ENCODE data around the gene DAB1. TPM values are rescaled to one million over a fixed set of nuclear protein-coding genes. Genes with fewer than 3 reads are reported as not detected.

Gene DAB1
- total RNA-seq, 2 donors from 2014 or later, result not detected

GRCh38 chr1:57017717-57018116 lies 406.1 kb downstream of the DAB1 start:
- no peaks in the 10 kb centered on the region for H3K27me3 ChIP-seq (replicated peaks; ENCODE audit: insufficient read depth)
- H3K27ac ChIP-seq, result no peak overlapping the region
- no peak for TF ChIP-seq CTCF (IDR thresholded peaks at IDR 0.05)
- H3K4me1 ChIP-seq (ENCODE audit: control insufficient read depth in 1 of 2, low read depth in 2 of 2), result no peaks in the 10 kb centered on the region
- no peaks in the 10 kb centered on the region for H3K36me3 ChIP-seq
- H3K9me3 ChIP-seq, result no peaks in the 10 kb centered on the region
- H3K4me3 ChIP-seq, result no peak overlapping the region
- DNase-seq (ENCODE audit: low spot score) (no peak), ATAC-seq (ENCODE audit: insufficient number of reproducible peaks, low FRiP score, low read depth) (no peak)

- Histone ChIP-seq H3K27ac (no peak overlapping the region), H3K36me3 (no peaks in the 10 kb centered on the region), H3K27me3 (replicated peaks; ENCODE audit: insufficient read depth) (no peaks in the 10 kb centered on the region), H3K4me1 (ENCODE audit: control insufficient read depth in 1 of 2, low read depth in 2 of 2) (no peaks in the 10 kb centered on the region), H3K9me3 (no peaks in the 10 kb centered on the region), H3K4me3 (no peak overlapping the region)
- DNase-seq (ENCODE audit: low spot score) (no peak), ATAC-seq (ENCODE audit: insufficient number of reproducible peaks, low FRiP score, low read depth) (no peak)
- no peak for TF ChIP-seq CTCF (IDR thresholded peaks at IDR 0.05)
Observed at GRCh38 chr1:57017200-57017599, 406.7 kb downstream of the DAB1 start.

- ATAC-seq (ENCODE audit: insufficient number of reproducible peaks, low FRiP score, low read depth) (no peak), DNase-seq (ENCODE audit: low spot score) (no peak)
- H3K36me3 ChIP-seq, result no peaks in the 10 kb centered on the region
- H3K9me3 ChIP-seq, result no peaks in the 10 kb centered on the region
- no peak overlapping the region for H3K27ac ChIP-seq
- no peak overlapping the region for H3K4me3 ChIP-seq
- no peak for TF ChIP-seq CTCF (IDR thresholded peaks at IDR 0.05)
- no peaks in the 10 kb centered on the region for H3K4me1 ChIP-seq (ENCODE audit: control insufficient read depth in 1 of 2, low read depth in 2 of 2)
- no peaks in the 10 kb centered on the region for H3K27me3 ChIP-seq (replicated peaks; ENCODE audit: insufficient read depth)
Observed at GRCh38 chr1:57015071-57015470, 408.8 kb downstream of the DAB1 start.

- TF ChIP-seq CTCF (IDR thresholded peaks at IDR 0.05), result no peak
- DNase-seq (ENCODE audit: low spot score) (no peak), ATAC-seq (ENCODE audit: insufficient number of reproducible peaks, low FRiP score, low read depth) (no peak)
- Histone ChIP-seq H3K27ac (no peak overlapping the region), H3K27me3 (replicated peaks; ENCODE audit: insufficient read depth) (no peaks in the 10 kb centered on the region), H3K4me1 (ENCODE audit: control insufficient read depth in 1 of 2, low read depth in 2 of 2) (no peaks in the 10 kb centered on the region), H3K4me3 (no peak overlapping the region), H3K36me3 (no peaks in the 10 kb centered on the region), H3K9me3 (no peaks in the 10 kb centered on the region)
Observed at GRCh38 chr1:57013522-57013921, 410.3 kb downstream of the DAB1 start.

GRCh38 chr1:57012315-57012714 lies 411.5 kb downstream of the DAB1 start:
- no peak overlapping the region for H3K4me3 ChIP-seq
- H3K36me3 ChIP-seq, result no peaks in the 10 kb centered on the region
- H3K4me1 ChIP-seq (ENCODE audit: control insufficient read depth in 1 of 2, low read depth in 2 of 2), result no peaks in the 10 kb centered on the region
- no peaks in the 10 kb centered on the region for H3K9me3 ChIP-seq
- no peak overlapping the region for H3K27ac ChIP-seq
- H3K27me3 ChIP-seq (replicated peaks; ENCODE audit: insufficient read depth), result no peaks in the 10 kb centered on the region
- DNase-seq (ENCODE audit: low spot score), result no peak
- no peak for TF ChIP-seq CTCF (IDR thresholded peaks at IDR 0.05)
- ATAC-seq (ENCODE audit: insufficient number of reproducible peaks, low FRiP score, low read depth), result no peak
